HG03139 (cell line): ENCODE measurements around the gene TAOK1.
"Not testable (repeated sequence)": the region's sequence is repeated elsewhere in the genome, so short reads cannot be mapped to it uniquely, and the experiment has no call there.

Experiments
- ATAC-seq: cut with Tn5 transposase; IDR thresholded peaks from one replicate; pipeline ENCODE4 v1.9.1; 2021; ENCODE audit not compliant: unreplicated experiment

Gene TAOK1

GRCh38 chr17:29533976-29534375, 143.8 kb downstream of the TAOK1 start:
- ATAC-seq = no peak

GRCh38 chr17:29544066-29544465, 153.9 kb downstream of the TAOK1 start:
- no peak for ATAC-seq

GRCh38 chr17:29546085-29546484, 155.9 kb downstream of the TAOK1 start:
- ATAC-seq = no peak

GRCh38 chr17:29546830-29547229, 156.7 kb downstream of the TAOK1 start:
- no peak for ATAC-seq

GRCh38 chr17:29549177-29549923, 159.2 kb downstream of the TAOK1 start:
- ATAC-seq = no peak

GRCh38 chr17:29555840-29556239, 165.7 kb downstream of the TAOK1 start:
- no peak for ATAC-seq

- no peak for ATAC-seq
These were observed 167.0 kb downstream of the TAOK1 start for GRCh38 chr17:29557085-29557738.

- ATAC-seq = no peak
These were observed 167.6 kb downstream of the TAOK1 start for GRCh38 chr17:29557739-29558116.

GRCh38 chr17:29558139-29558538, 168.0 kb downstream of the TAOK1 start:
- not testable (repeated sequence) for ATAC-seq

- ATAC-seq = no peak
These were observed 169.5 kb downstream of the TAOK1 start for GRCh38 chr17:29559640-29560039.

- no peak for ATAC-seq
These were observed 170.2 kb downstream of the TAOK1 start for GRCh38 chr17:29560316-29560715.

- ATAC-seq = no peak
These were observed 171.7 kb downstream of the TAOK1 start for GRCh38 chr17:29561554-29562517.

GRCh38 chr17:29562615-29563014, 172.5 kb downstream of the TAOK1 start:
- no peak for ATAC-seq

- ATAC-seq = no peak
These were observed 173.7 kb downstream of the TAOK1 start for GRCh38 chr17:29563816-29564215.

GRCh38 chr17:29565643-29566472, 175.7 kb downstream of the TAOK1 start:
- no peak for ATAC-seq

GRCh38 chr17:29566473-29567303, 176.5 kb downstream of the TAOK1 start, which contains the start of gene ABHD15:
ABHD15 (minus strand) TSS chr17:29567037; CDS start chr17:29566966, 71 bp downstream.
- ATAC-seq = no peak

- ATAC-seq = no peak
These were observed 177.1 kb downstream of the TAOK1 start for GRCh38 chr17:29567304-29567553.

GRCh38 chr17:29567554-29568330, 177.6 kb downstream of the TAOK1 start:
- ATAC-seq = no peak
